Activated gamma-delta T cell treated with anti-CD3 and anti-CD28 coated beads, Interleukin-2, amount 50 U/mL, for 16 hours (primary cell): ENCODE measurements around the gene ZNF808.
"Not testable (repeated sequence)": the region's sequence is repeated elsewhere in the genome, so short reads cannot be mapped to it uniquely, and the experiment has no call there.

Source experiments
- DNase-seq: peaks from one replicate; pipeline ENCODE4 v3.0.0-alpha.2; 2020; ENCODE audit warnings: low read depth

Gene ZNF808

GRCh38 chr19:52593441-52593840 lies 66.0 kb downstream of the ZNF808 start:
- DNase-seq: not testable (repeated sequence)

GRCh38 chr19:52599241-52599640 lies 71.8 kb downstream of the ZNF808 start:
- DNase-seq: no peak

GRCh38 chr19:52600639-52601024 lies 73.2 kb downstream of the ZNF808 start:
- no peak for DNase-seq

DNA sequence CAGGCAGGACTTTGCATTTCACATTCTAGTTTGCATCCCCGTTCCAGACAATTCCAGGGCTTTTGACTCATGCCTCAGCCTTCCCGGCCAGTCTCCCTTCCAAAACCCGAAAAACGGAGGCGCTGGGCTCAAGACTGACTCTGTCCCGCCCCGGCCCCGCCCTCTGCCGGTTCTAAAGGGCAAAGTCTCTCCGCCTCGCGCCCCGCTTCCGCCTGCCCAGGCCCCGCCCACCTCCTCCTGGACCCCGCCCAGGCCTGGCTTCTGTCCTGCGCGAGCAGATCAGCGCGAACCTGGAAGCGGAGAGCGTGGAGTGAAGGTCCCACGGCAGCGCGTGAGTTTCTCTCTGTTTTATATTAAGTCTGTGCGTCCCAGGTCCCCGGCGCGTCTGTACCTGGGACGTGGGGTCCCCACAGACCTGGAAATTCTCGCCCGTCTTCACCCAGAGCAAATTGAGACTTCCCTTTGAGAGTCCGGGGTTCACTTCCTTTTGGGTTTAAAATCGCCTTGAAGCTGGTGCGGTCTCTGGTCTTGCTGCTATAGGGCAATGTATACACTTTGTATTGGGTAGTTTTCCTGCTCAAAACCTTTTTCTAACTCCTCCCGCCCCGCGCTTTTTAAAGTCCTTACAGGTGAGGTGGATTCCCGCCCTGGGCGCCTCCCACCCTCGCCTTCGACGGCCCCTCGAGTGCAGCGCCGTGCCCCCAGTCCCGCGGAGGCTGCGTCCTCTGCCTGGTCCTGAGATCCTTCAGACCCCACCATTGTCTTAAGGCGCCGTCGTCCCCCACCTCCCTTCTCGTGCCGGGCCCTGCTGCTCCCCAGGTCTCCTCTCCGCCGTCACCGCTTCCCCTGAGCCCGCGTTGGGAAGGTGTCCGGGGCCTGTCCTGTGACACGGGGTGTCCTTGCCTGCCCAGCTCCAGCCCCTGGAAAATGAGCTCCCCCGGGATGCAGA lies 73.8 kb downstream of the ZNF808 start:
- peak; percentile 91 for DNase-seq

DNA sequence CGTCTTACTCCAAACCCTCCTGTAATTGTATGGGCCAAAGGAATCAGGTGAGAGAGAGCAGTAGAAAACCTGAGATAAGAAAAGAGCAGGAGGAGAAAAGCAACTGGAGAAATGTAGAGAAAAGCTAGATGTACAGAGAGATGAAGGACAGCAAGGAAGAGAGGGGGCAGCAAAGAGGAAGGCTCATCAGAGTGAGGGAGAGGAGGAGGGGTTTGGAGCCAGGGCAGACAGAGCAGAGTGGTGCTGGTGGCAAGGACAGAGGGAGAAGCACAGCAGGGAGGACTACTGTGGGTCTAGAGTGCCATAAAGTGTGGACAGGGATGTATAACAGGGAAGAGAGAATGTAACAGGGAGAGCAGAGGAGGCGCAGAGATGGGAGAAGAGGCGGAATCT lies 74.5 kb downstream of the ZNF808 start:
- DNase-seq: not testable (repeated sequence)

DNA sequence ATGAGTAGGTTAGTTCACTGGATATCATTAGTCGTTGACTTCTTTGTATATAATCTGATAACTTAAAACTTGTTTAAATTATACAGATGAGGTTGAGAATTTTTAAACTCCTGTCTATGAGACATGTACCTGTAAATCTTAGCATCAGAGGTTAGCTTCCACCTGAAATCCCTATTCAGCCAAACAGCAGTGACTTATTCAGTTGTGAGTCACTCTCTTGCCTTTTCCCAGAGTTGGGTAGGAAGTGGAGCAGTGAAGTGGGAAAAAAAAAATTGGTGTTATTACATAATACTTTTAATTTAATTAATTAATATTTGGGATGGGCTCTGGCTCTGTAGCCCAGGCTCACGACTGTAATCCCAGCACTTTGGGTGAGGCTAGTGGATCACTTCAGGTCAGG lies 75.5 kb downstream of the ZNF808 start:
- DNase-seq: no peak

GRCh38 chr19:52603558-52604207 lies 76.2 kb downstream of the ZNF808 start:
- no peak for DNase-seq
